Astrocyte (in vitro differentiated cells and primary cell): ENCODE measurements around the gene COL18A1.

ENCODE experiments used
- EZH2 ChIP-seq: IDR thresholded peaks from 2 replicates; pipeline ENCODE4 v1.6.1; 2012; ENCODE audit warnings: mild to moderate bottlenecking, low read length, inconsistent platforms; ENCODE audit not compliant: insufficient read depth
- TF ChIP-seq, protein P1 (sequence below): IDR thresholded peaks from 2 replicates; pipeline ENCODE4 v1.5.1; 2011; ENCODE audit warnings: low read depth, mild to moderate bottlenecking, inconsistent platforms, low read length, moderate library complexity; ENCODE audit not compliant: insufficient read depth

DNA sequence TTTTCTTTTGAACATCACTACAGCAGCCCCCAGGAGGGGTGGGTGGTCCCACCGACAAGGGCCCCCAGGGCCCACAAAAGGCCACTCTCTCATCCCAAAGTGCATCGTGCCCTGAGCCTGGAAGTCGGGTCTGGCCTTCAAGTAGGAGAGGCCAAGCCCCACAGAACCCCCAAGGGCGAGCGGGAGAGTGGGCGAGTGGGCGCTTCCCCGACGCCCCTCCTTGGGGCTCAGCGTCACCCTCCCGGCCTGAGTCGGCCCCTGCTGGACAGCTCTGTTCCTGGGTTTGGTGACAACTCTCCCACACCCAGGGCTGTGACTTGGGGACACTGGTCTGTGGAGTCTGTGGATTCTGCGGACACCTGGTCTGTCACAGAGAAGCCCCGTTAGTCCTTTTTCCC is 42.2 kb upstream of the COL18A1 start:
- TF ChIP-seq, protein P1, sequence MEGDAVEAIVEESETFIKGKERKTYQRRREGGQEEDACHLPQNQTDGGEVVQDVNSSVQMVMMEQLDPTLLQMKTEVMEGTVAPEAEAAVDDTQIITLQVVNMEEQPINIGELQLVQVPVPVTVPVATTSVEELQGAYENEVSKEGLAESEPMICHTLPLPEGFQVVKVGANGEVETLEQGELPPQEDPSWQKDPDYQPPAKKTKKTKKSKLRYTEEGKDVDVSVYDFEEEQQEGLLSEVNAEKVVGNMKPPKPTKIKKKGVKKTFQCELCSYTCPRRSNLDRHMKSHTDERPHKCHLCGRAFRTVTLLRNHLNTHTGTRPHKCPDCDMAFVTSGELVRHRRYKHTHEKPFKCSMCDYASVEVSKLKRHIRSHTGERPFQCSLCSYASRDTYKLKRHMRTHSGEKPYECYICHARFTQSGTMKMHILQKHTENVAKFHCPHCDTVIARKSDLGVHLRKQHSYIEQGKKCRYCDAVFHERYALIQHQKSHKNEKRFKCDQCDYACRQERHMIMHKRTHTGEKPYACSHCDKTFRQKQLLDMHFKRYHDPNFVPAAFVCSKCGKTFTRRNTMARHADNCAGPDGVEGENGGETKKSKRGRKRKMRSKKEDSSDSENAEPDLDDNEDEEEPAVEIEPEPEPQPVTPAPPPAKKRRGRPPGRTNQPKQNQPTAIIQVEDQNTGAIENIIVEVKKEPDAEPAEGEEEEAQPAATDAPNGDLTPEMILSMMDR = no peak
- no peak for TF ChIP-seq EZH2
